ENCODE data around the gene APBA3.

The APBA3 gene

GRCh38 chr19:3753631-3754410 is 7.7 kb downstream of the APBA3 start:
- TF ChIP-seq GATA1 (IDR thresholded peaks at IDR 0.05; ENCODE audit: low read depth, low read length) (no peak), POLR2A (IDR thresholded peaks at IDR 0.05; ENCODE audit: low read length) (no peak)
- no peak for DNase-seq

- DNase-seq, result no peak
- TF ChIP-seq POLR2A (IDR thresholded peaks at IDR 0.05; ENCODE audit: low read length) (no peak), GATA1 (IDR thresholded peaks at IDR 0.05; ENCODE audit: low read depth, low read length) (no peak)
Observed at GRCh38 chr19:3752492-3752891, 9.0 kb downstream of the APBA3 start.

- TF ChIP-seq POLR2A (IDR thresholded peaks at IDR 0.05; ENCODE audit: low read length) (no peak), GATA1 (IDR thresholded peaks at IDR 0.05; ENCODE audit: low read depth, low read length) (no peak)
- DNase-seq, result no peak
Observed at GRCh38 chr19:3751236-3751635, 10.3 kb downstream of the APBA3 start.

- TF ChIP-seq POLR2A (IDR thresholded peaks at IDR 0.05; ENCODE audit: low read length) (no peak), GATA1 (IDR thresholded peaks at IDR 0.05; ENCODE audit: low read depth, low read length) (no peak)
- DNase-seq, result no peak
Observed at GRCh38 chr19:3750211-3750610, 11.3 kb downstream of the APBA3 start.

- DNase-seq, result no peak
Observed at GRCh38 chr19:3748965-3749364, 12.5 kb downstream of the APBA3 start.

GRCh38 chr19:3746371-3747056 is 15.0 kb downstream of the APBA3 start:
- TF ChIP-seq GATA1 (IDR thresholded peaks at IDR 0.05; ENCODE audit: low read depth, low read length) (no peak), POLR2A (IDR thresholded peaks at IDR 0.05; ENCODE audit: low read length) (no peak)

More at GRCh38 chr19:3748965-3749364, 12.5 kb downstream of the APBA3 start:
- TF ChIP-seq POLR2A (IDR thresholded peaks at IDR 0.05; ENCODE audit: low read length) (no peak), GATA1 (IDR thresholded peaks at IDR 0.05; ENCODE audit: low read depth, low read length) (no peak)

GRCh38 chr19:3745363-3746045 is 16.0 kb downstream of the APBA3 start:
- TF ChIP-seq POLR2A (IDR thresholded peaks at IDR 0.05; ENCODE audit: low read length) (no peak), GATA1 (IDR thresholded peaks at IDR 0.05; ENCODE audit: low read depth, low read length) (no peak)
- DNase-seq, result no peak

More at GRCh38 chr19:3746371-3747056, 15.0 kb downstream of the APBA3 start:
- DNase-seq, result no peak

GRCh38 chr19:3743486-3743885 is 18.0 kb downstream of the APBA3 start:
- DNase-seq, result no peak
- TF ChIP-seq POLR2A (IDR thresholded peaks at IDR 0.05; ENCODE audit: low read length) (no peak), GATA1 (IDR thresholded peaks at IDR 0.05; ENCODE audit: low read depth, low read length) (no peak)

- no peak for DNase-seq
- TF ChIP-seq POLR2A (IDR thresholded peaks at IDR 0.05; ENCODE audit: low read length) (no peak), GATA1 (IDR thresholded peaks at IDR 0.05; ENCODE audit: low read depth, low read length) (no peak)
Observed at GRCh38 chr19:3740431-3740830, 21.1 kb downstream of the APBA3 start.

- TF ChIP-seq POLR2A (IDR thresholded peaks at IDR 0.05; ENCODE audit: low read length) (no peak), GATA1 (IDR thresholded peaks at IDR 0.05; ENCODE audit: low read depth, low read length) (no peak)
- no peak for DNase-seq
Observed at GRCh38 chr19:3738477-3739220, 22.8 kb downstream of the APBA3 start.

GRCh38 chr19:3737487-3738205 is 23.8 kb downstream of the APBA3 start:
- DNase-seq, result no peak
- TF ChIP-seq GATA1 (IDR thresholded peaks at IDR 0.05; ENCODE audit: low read depth, low read length) (no peak), POLR2A (IDR thresholded peaks at IDR 0.05; ENCODE audit: low read length) (no peak)

- DNase-seq, result no peak
- TF ChIP-seq POLR2A (IDR thresholded peaks at IDR 0.05; ENCODE audit: low read length) (no peak), GATA1 (IDR thresholded peaks at IDR 0.05; ENCODE audit: low read depth, low read length) (no peak)
Observed at GRCh38 chr19:3736106-3736724, 25.3 kb downstream of the APBA3 start.

GRCh38 chr19:3734310-3734600 is 27.2 kb downstream of the APBA3 start:
- no peak for DNase-seq
- TF ChIP-seq POLR2A (IDR thresholded peaks at IDR 0.05; ENCODE audit: low read length), result no peak
- no peak for TF ChIP-seq GATA1 (IDR thresholded peaks at IDR 0.05; ENCODE audit: low read depth, low read length)

Data from erythroblast (primary cell).